Measurements from ENCODE around the gene ZCCHC3.

DNA sequence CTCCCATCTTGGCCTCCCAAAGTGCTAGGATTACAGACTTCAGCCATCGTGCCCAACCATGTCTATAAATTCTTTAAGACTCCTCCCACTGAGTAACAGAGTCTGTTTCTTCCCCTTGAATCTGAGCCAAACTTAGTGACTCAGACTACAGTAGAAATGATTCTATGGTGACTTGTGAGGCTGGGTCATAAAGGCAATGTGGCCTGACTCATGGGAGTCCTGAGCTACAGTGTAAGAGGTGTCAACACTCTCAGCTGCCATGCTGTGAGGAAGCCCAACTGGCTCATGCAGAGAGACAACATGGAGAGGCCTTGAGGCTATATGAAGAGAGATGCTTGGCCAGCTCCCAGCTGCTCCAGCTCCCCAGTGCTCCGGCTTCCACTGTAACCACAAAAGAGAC, 44.3 kb downstream of the ZCCHC3 start:
- TF ChIP-seq EZH2 (IDR thresholded peaks at IDR 0.05; ENCODE audit: insufficient read depth, poor library complexity, severe bottlenecking), result no peak
- no peak for TF ChIP-seq EZH2phosphoT487 (IDR thresholded peaks at IDR 0.05; ENCODE audit: insufficient read depth, low read depth)
